Activated CD4-positive, alpha-beta T cell treated with anti-CD3 and anti-CD28 coated beads for 48 hours (primary cell): ENCODE measurements around the gene FOSL1.

ENCODE experiments used
- DNase-seq: peaks from one replicate; pipeline ENCODE4 v3.0.0-alpha.2; 2020

FOSL1 gene

GRCh38 chr11:65919573-65920371 is 19.6 kb upstream of the FOSL1 start:
- DNase-seq: peak; percentile 70

GRCh38 chr11:65919141-65919572 is 19.0 kb upstream of the FOSL1 start, which contains the start of gene DRAP1:
Gene DRAP1 (plus strand): TSS chr11:65919426. CDS start chr11:65919502, 76 bp downstream.
- DNase-seq: peak; percentile 99

- no peak for DNase-seq
These were observed 18.3 kb upstream of the FOSL1 start, which contains the start of gene C11orf68 for GRCh38 chr11:65918211-65919140. Gene C11orf68 (minus strand): TSS chr11:65919062. CDS start chr11:65919031, 31 bp downstream.

- DNase-seq: no peak
These were observed 17.4 kb upstream of the FOSL1 start for GRCh38 chr11:65917434-65918210.

GRCh38 chr11:65917077-65917433 is 16.9 kb upstream of the FOSL1 start:
- DNase-seq: no peak

- DNase-seq: no peak
These were observed 16.2 kb upstream of the FOSL1 start for GRCh38 chr11:65916391-65916790.

GRCh38 chr11:65915821-65916251 is 15.6 kb upstream of the FOSL1 start:
- DNase-seq: no peak

GRCh38 chr11:65915101-65915820 is 15.1 kb upstream of the FOSL1 start:
- DNase-seq: no peak

GRCh38 chr11:65912845-65913244 is 12.7 kb upstream of the FOSL1 start:
- no peak for DNase-seq

- DNase-seq: no peak
These were observed 11.7 kb upstream of the FOSL1 start for GRCh38 chr11:65911682-65912568.

GRCh38 chr11:65907878-65908277 is 7.7 kb upstream of the FOSL1 start:
- no peak for DNase-seq

- DNase-seq: no peak
These were observed 6.4 kb upstream of the FOSL1 start for GRCh38 chr11:65906602-65907001.

- DNase-seq: no peak
These were observed 3.5 kb upstream of the FOSL1 start for GRCh38 chr11:65903715-65904114.

GRCh38 chr11:65903068-65903481 is 2.9 kb upstream of the FOSL1 start:
- no peak for DNase-seq

GRCh38 chr11:65900899-65901180 is 652 bp upstream of the FOSL1 start:
- DNase-seq: no peak

GRCh38 chr11:65899356-65900124 is 648 bp downstream of the FOSL1 start:
- peak; percentile 87 for DNase-seq

- no peak for DNase-seq
These were observed 1.4 kb downstream of the FOSL1 start for GRCh38 chr11:65898656-65899355.

- no peak for DNase-seq
These were observed 3.1 kb downstream of the FOSL1 start for GRCh38 chr11:65897020-65897471.
